K562 (cell line): Measurements from ENCODE around the gene SLAIN1. TPM values are rescaled to one million over a fixed set of nuclear protein-coding genes. Genes with fewer than 3 reads are reported as not detected.

Source experiments
- ATAC-seq: fragments of 200-7000 bp; cut with Tn5 transposase; 3 replicates; pipeline ENCODE4 v1.9.1; 2020; ENCODE audit warnings: moderate library complexity
- BruUV-seq: library from RNA; stranded (reverse); fragments of 400-500 nt; replicated peaks from 2 replicates; lab custom pipeline; 2021; lab: Mats Ljungman, UMichigan
- CTCF ChIA-PET: fragments of 300-600 bp; formaldehyde crosslinking; extraction: SDS; loops from one replicate; lab custom pipeline; 2021; ENCODE audit warnings: low intra/inter-chr PET ratio; lab: Yijun Ruan, JAX
- POLR2A ChIA-PET: fragments of 300-600, 350-650 bp; sonication (Branson Sonifier 250); formaldehyde crosslinking; extraction: SDS; loops from one replicate; lab custom pipeline; 2021; ENCODE audit warnings: antibody characterized with exemption, inconsistent platforms; lab: Yijun Ruan, JAX
- DNase-seq, 4 experiments: peaks; one replicate each; pipeline versions ENCODE4 v3.0.0 to v3.0.0-alpha.2; 2011 to 2018; ENCODE audit warnings: low spot score in 3 of 4, mixed read lengths in 3 of 4; ENCODE audit errors: extremely low read depth in 1 of 4
- FAIRE-seq: peaks from 2 replicates; lab custom pipeline; 2011; peaks lifted over from hg19 to GRCh38; lab: Jason Lieb, UNC
- H2AFZ ChIP-seq: 2 replicates; pipeline ENCODE4 v1.6.0; 2011; ENCODE audit warnings: low read depth, low read length, control low read depth, inconsistent platforms
- H3K27ac ChIP-seq: fragments of 200-600 bp; 3 replicates; pipeline ENCODE4 v1.8.0; 2011; ENCODE audit warnings: low read depth, mild to moderate bottlenecking, control low read depth, inconsistent platforms, low read length, moderate library complexity, mixed read lengths; ENCODE audit errors: extremely low read depth
- H3K27me3 ChIP-seq, 2 experiments: fragments of 300-600 bp in 1 of 2; 2 replicates in 1 of 2; 3 replicates in 1 of 2; pipeline versions ENCODE4 v1.6.0 to v1.8.0; 2011; ENCODE audit warnings: inconsistent platforms in 2 of 2, low read length in 2 of 2, mild to moderate bottlenecking in 1 of 2, mixed read lengths in 1 of 2, moderate library complexity in 1 of 2; ENCODE audit not compliant: control insufficient read depth in 2 of 2, insufficient read depth in 2 of 2
- H3K36me3 ChIP-seq: fragments of 300-600 bp; 3 replicates; pipeline ENCODE4 v1.8.0; 2011; ENCODE audit warnings: mild to moderate bottlenecking, low read length, inconsistent platforms; ENCODE audit not compliant: control insufficient read depth, insufficient read depth
- H3K4me1 ChIP-seq, 2 experiments: fragments of 200-600 bp in 1 of 2; replicated peaks in 1 of 2; 2 replicates in 1 of 2; 3 replicates in 1 of 2; pipeline versions ENCODE4 v1.5.1 to v1.8.0; 2011; ENCODE audit warnings: inconsistent platforms in 2 of 2, low read length in 2 of 2, mild to moderate bottlenecking in 1 of 2, mixed read lengths in 1 of 2, moderate library complexity in 1 of 2; ENCODE audit not compliant: control insufficient read depth in 2 of 2, insufficient read depth in 2 of 2
- H3K4me2 ChIP-seq: 2 replicates; pipeline ENCODE4 v1.6.1; 2011; ENCODE audit warnings: low read length, control low read depth, inconsistent platforms, mixed read lengths; ENCODE audit not compliant: insufficient read depth
- H3K4me3 ChIP-seq: fragments of 200-600 bp; sonication (generic), shearing (Covaris generic); 2 replicates; pipeline ENCODE4 v1.5.1; 2016; ENCODE audit warnings: control low read depth, inconsistent platforms
- H3K79me2 ChIP-seq: fragments of 200-600 bp; 3 replicates; pipeline ENCODE4 v1.8.0; 2011; ENCODE audit warnings: low read length, inconsistent platforms; ENCODE audit not compliant: control insufficient read depth, insufficient read depth
- H3K9ac ChIP-seq, 2 experiments: 2 replicates each; pipeline versions ENCODE4 v1.6.0 to v1.6.1; 2011; ENCODE audit warnings: low read depth in 2 of 2, low read length in 2 of 2, control low read depth in 1 of 2, inconsistent platforms in 1 of 2, mild to moderate bottlenecking in 1 of 2, mixed read lengths in 1 of 2; ENCODE audit not compliant: insufficient read depth in 1 of 2
- H3K9me1 ChIP-seq: one replicate; pipeline ENCODE4 v1.6.0; 2011; ENCODE audit warnings: inconsistent platforms, mild to moderate bottlenecking, low read length, moderate library complexity; ENCODE audit not compliant: control insufficient read depth, insufficient read depth
- H3K9me3 ChIP-seq: replicated peaks from 2 replicates; pipeline ENCODE4 v1.5.1; 2011; ENCODE audit warnings: low read depth, low read length, inconsistent platforms; ENCODE audit not compliant: control insufficient read depth, insufficient read depth
- H4K20me1 ChIP-seq: replicated peaks from 2 replicates; pipeline ENCODE4 v1.6.1; 2011; ENCODE audit warnings: low read length, inconsistent platforms, mixed read lengths; ENCODE audit not compliant: control insufficient read depth, insufficient read depth
- BCL6 ChIP-seq: fragments of 250-450 bp; sonication (Bioruptor Pico); IDR thresholded peaks from 2 replicates; pipeline ENCODE4 v1.4.0; 2020
- C11orf30 ChIP-seq: fragments of 450-650 bp; IDR thresholded peaks from 2 replicates; pipeline ENCODE4 v1.6.1; 2016; ENCODE audit warnings: low read depth, mild to moderate bottlenecking
- CEBPB ChIP-seq: fragments of 450-650 bp; IDR thresholded peaks from 2 replicates; pipeline ENCODE4 v1.6.1; 2016; ENCODE audit warnings: missing genetic modification characterization, missing compliant biosample characterization
- E2F3 ChIP-seq: fragments of 250-450 bp; sonication (Bioruptor Pico); IDR thresholded peaks from 2 replicates; pipeline ENCODE4 v1.4.0; 2020; ENCODE audit warnings: mild to moderate bottlenecking
- HMGXB4 ChIP-seq: sonication (generic); formaldehyde crosslinking; IDR thresholded peaks from 2 replicates; pipeline ENCODE4 v1.8.1; 2023; ENCODE audit warnings: mild to moderate bottlenecking, missing genetic modification reagents
- MAZ ChIP-seq, 2 experiments: fragments of 450-650 bp in 1 of 2; sonication (generic) in 1 of 2; formaldehyde crosslinking; IDR thresholded peaks in 1 of 2; conservative IDR thresholded peaks in 1 of 2; 2 replicates each; pipeline versions ENCODE4 v1.4.0 to v1.5.0; 2020; ENCODE audit warnings: mild to moderate bottlenecking in 1 of 2, missing genetic modification reagents in 1 of 2
- NFYB ChIP-seq: IDR thresholded peaks from 2 replicates; pipeline ENCODE4 v1.6.1; 2011; ENCODE audit warnings: mild to moderate bottlenecking, moderate library complexity; ENCODE audit not compliant: insufficient read length; ENCODE audit errors: extremely low read depth
- NKRF ChIP-seq: fragments of 450-650 bp; IDR thresholded peaks from 2 replicates; pipeline ENCODE4 v1.6.1; 2016; ENCODE audit warnings: borderline replicate concordance
- PHTF2 ChIP-seq: fragments of 250-450 bp; sonication (Bioruptor Pico); IDR thresholded peaks from 2 replicates; pipeline ENCODE4 v1.5.0; 2021; ENCODE audit warnings: mild to moderate bottlenecking
- RAD21 ChIP-seq, 2 experiments: fragments of 250-450 bp in 1 of 2; fragments of 450-650 bp in 1 of 2; sonication (Bioruptor Pico) in 1 of 2; formaldehyde crosslinking in 1 of 2; IDR thresholded peaks in 1 of 2; conservative IDR thresholded peaks in 1 of 2; 2 replicates each; pipeline versions ENCODE4 v1.4.0 to v1.8.0; 2020 to 2022; ENCODE audit warnings: mild to moderate bottlenecking in 2 of 2, moderate library complexity in 1 of 2
- XRCC3 ChIP-seq: fragments of 450-650 bp; IDR thresholded peaks from 2 replicates; pipeline ENCODE4 v1.6.1; 2017; ENCODE audit warnings: mild to moderate bottlenecking, moderate library complexity
- ZBTB8A ChIP-seq: fragments of 450-650 bp; IDR thresholded peaks from 2 replicates; pipeline ENCODE4 v1.6.1; 2018; ENCODE audit warnings: mild to moderate bottlenecking, moderate library complexity; ENCODE audit not compliant: partially characterized antibody
- ZNF146 ChIP-seq: IDR thresholded peaks from one replicate; pipeline ENCODE4 v1.6.1; 2018; ENCODE audit warnings: missing compliant biosample characterization; ENCODE audit not compliant: unreplicated experiment
- ZNF41 ChIP-seq: fragments of 250-450 bp; sonication (Bioruptor Pico); conservative IDR thresholded peaks from 2 replicates; pipeline ENCODE4 v1.4.0; 2020; ENCODE audit warnings: mild to moderate bottlenecking
- ZNF507 ChIP-seq: conservative IDR thresholded peaks from 2 replicates; pipeline ENCODE4 v1.6.1; 2017; ENCODE audit warnings: missing genetic modification characterization, missing compliant biosample characterization
- ZNF644 ChIP-seq: fragments of 200-800 bp; sonication (Bioruptor generic); IDR thresholded peaks from 2 replicates; pipeline ENCODE4 v1.6.1; 2016; ENCODE audit warnings: low read depth, missing genetic modification characterization, missing compliant biosample characterization
- ZNF75A ChIP-seq: fragments of 450-650 bp; formaldehyde crosslinking; IDR thresholded peaks from 2 replicates; pipeline ENCODE4 v1.4.0; 2020; ENCODE audit warnings: mild to moderate bottlenecking
- WGBS: fragments of 100-300 bp; shearing (Covaris generic); methylation state at CpG from one replicate; pipeline ENCODE4 v1.1.6; 2016; ENCODE audit warnings: low coverage, mixed read lengths; ENCODE audit not compliant: insufficient coverage; ENCODE audit errors: missing lambda C conversion rate; 5-methylcytosine and 5-hydroxymethylcytosine counted together
- in situ Hi-C: fragments of 300-500 bp; cut with MboI; formaldehyde crosslinking; loops from 4 replicates; pipeline ENCODE4 v1.15.0; 2018; ENCODE audit warnings: inconsistent platforms, mixed read lengths
- intact Hi-C: fragments of 100-400 bp; cut with micrococcal nuclease; formaldehyde crosslinking; loops from 2 replicates; pipeline ENCODE4 v1.14.2; 2022
- polyA plus RNA-seq, 8 experiments: library from polyadenylated mRNA; depleted of rRNA in 4 of 8; stranded (reverse) in 5 of 8; unstranded in 3 of 8; fragments of >200 nt; fragmentation: Nextera tagmentation in 2 of 8; fragmentation: Illumina TruSeq in 1 of 8; extraction: Ambion mirVana in 2 of 8; extraction: Trizol in 1 of 8; gene quantifications; 2 replicates each; pipeline versions ENCODE4 v1.2.1 to v1.2.3, GENCODE V29; 2011 to 2014; ENCODE audit warnings: inconsistent platforms in 1 of 8, missing spikeins in 1 of 8
- total RNA-seq, 7 experiments: library from RNA; depleted of rRNA in 6 of 7; stranded (reverse); fragments of >200 nt in 6 of 7; fragmentation: Illumina TruSeq in 2 of 7; extraction: Trizol in 2 of 7; gene quantifications; 2 replicates each; pipeline versions ENCODE4 v1.2.1 to v1.2.3, GENCODE V29; 2011 to 2021; ENCODE audit warnings: low replicate concordance in 1 of 7
- TF ChIP-seq, protein P1 (sequence below): fragments of 450-650 bp; IDR thresholded peaks from 2 replicates; pipeline ENCODE4 v1.6.1; 2016; ENCODE audit warnings: mild to moderate bottlenecking

SLAIN1 gene
- total and polyA plus RNA-seq, 9 of the 15 experiments (the other 6 are each of a cell fraction or from before 2014, with no cell fraction given), result 0.07 to 0.40 (median 0.10) TPM; not detected in 3

DNA sequence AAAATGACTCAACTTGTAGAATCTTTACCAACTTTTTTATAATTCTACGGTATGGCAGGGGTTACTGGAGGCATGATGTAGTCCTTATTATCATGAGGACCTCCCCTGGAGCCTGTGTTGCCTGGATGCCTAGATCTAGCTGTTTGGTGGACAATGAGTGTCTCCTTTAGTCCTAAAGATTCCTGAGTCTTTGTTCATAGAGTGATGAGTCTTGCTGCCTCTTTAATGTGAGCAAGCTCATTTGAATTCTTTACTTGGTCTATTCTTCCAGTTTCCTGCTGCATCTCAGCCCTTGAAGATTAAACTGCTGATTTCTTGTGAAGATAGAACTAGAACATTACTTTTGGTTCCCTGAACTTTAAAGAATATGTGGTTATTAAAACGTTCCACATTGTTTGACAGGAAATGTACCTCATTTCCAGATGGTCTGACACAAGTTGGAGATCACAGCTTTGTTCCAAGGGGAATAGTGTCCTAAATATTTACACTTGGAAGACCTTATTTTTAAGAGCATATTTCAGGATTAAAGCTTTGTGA, 51.9 kb downstream of the SLAIN1 start:
- Histone ChIP-seq H3K4me2 (no peak overlapping the region), H3K9me3 (no peaks in the 10 kb centered on the region), H3K27me3 (no peaks in the 10 kb centered on the region), H3K9me1 (no peaks in the 10 kb centered on the region), H3K79me2 (no peaks in the 10 kb centered on the region), H3K27ac (no peak overlapping the region), H2AFZ (no peak overlapping the region), H3K36me3 (no peaks in the 10 kb centered on the region), H3K9ac (no peak overlapping the region), H4K20me1 (no peaks in the 10 kb centered on the region), H3K4me3 (no peak overlapping the region), H3K4me1 (no peaks in the 10 kb centered on the region)
- in situ Hi-C loops (no loop called here), intact Hi-C loops (no loop called here)
- FAIRE-seq (no peak), ATAC-seq (no peak), DNase-seq (no peak)
- ChIA-PET POLR2A (no interaction called here), CTCF (no interaction called here)
- TF ChIP-seq CEBPB (tag) (no peak), ZNF507 (tag) (no peak), NKRF (no peak), RAD21 (CRISPR knock-in tag; conservative IDR thresholded peaks at IDR 0.05 in 1 of 2, IDR thresholded peaks at IDR 0.05 in 1 of 2) (no peak), XRCC3 (no peak), MAZ (CRISPR knock-in tag; conservative IDR thresholded peaks at IDR 0.05 in 1 of 2, IDR thresholded peaks at IDR 0.05 in 1 of 2) (no peak), BCL6 (CRISPR knock-in tag) (no peak), NFYB (no peak), ZNF644 (tag) (no peak), ZNF146 (no peak), ZBTB8A (no peak), ZNF75A (no peak), C11orf30 (no peak), E2F3 (CRISPR knock-in tag) (no peak), ZNF41 (CRISPR knock-in tag) (no peak), HMGXB4 (no peak), PHTF2 (CRISPR knock-in tag) (no peak)
- TF ChIP-seq, protein P1, sequence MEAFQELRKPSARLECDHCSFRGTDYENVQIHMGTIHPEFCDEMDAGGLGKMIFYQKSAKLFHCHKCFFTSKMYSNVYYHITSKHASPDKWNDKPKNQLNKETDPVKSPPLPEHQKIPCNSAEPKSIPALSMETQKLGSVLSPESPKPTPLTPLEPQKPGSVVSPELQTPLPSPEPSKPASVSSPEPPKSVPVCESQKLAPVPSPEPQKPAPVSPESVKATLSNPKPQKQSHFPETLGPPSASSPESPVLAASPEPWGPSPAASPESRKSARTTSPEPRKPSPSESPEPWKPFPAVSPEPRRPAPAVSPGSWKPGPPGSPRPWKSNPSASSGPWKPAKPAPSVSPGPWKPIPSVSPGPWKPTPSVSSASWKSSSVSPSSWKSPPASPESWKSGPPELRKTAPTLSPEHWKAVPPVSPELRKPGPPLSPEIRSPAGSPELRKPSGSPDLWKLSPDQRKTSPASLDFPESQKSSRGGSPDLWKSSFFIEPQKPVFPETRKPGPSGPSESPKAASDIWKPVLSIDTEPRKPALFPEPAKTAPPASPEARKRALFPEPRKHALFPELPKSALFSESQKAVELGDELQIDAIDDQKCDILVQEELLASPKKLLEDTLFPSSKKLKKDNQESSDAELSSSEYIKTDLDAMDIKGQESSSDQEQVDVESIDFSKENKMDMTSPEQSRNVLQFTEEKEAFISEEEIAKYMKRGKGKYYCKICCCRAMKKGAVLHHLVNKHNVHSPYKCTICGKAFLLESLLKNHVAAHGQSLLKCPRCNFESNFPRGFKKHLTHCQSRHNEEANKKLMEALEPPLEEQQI, result no peak
- WGBS, result 0% methylated on average over 2 of the region's 2 CpGs
- no TSS peak for BruUV-seq
